Activated T-helper 1 cell treated with anti-CD3 and anti-CD28 coated beads, Interleukin-12 subunit alpha, Interleukin-12 subunit beta, Interleukin-2, Interleukin-4 antibody, amounts not matched to agents 30 ng/mL and 10 ng/mL and 1 ng/mL, durations not matched to agents 14 hours and 24 hours and 36 hours (primary cell): ENCODE measurements around the gene SLC25A21. TPM values are rescaled to one million over a fixed set of nuclear protein-coding genes. Genes with fewer than 3 reads are reported as not detected.
"Not testable (repeated sequence)": the region's sequence is repeated elsewhere in the genome, so short reads cannot be mapped to it uniquely, and the experiment has no call there.

Experiments
- DNase-seq: peaks from one replicate; pipeline ENCODE4 v3.0.0; 2021; ENCODE audit warnings: low spot score
- H3K27ac Mint-ChIP-seq: one replicate; pipeline ENCODE4 v1.8.0; 2021; ENCODE audit warnings: mild to moderate bottlenecking, mixed read lengths
- H3K27me3 Mint-ChIP-seq: one replicate; pipeline ENCODE4 v1.8.0; 2022; ENCODE audit warnings: mild to moderate bottlenecking, moderate library complexity, mixed read lengths; ENCODE audit not compliant: insufficient read depth
- H3K36me3 Mint-ChIP-seq: one replicate; pipeline ENCODE4 v1.8.0; 2021; ENCODE audit warnings: low read depth, mixed read lengths
- H3K4me1 Mint-ChIP-seq: one replicate; pipeline ENCODE4 v1.8.0; 2021; ENCODE audit warnings: low read depth, mixed read lengths
- H3K4me3 Mint-ChIP-seq: one replicate; pipeline ENCODE4 v1.8.0; 2021; ENCODE audit warnings: mild to moderate bottlenecking, moderate library complexity, mixed read lengths
- H3K9me3 Mint-ChIP-seq: one replicate; pipeline ENCODE4 v1.8.0; 2021; ENCODE audit warnings: mixed read lengths
- intact Hi-C: fragments of 100-400 bp; cut with micrococcal nuclease; formaldehyde crosslinking; loops from one replicate; pipeline ENCODE4 v1.15.1; 2024
- total RNA-seq: library from RNA; stranded (reverse); gene quantifications from 2 replicates; pipeline ENCODE4 v1.2.3, GENCODE V29; 2022

Gene SLC25A21
- total RNA-seq, 1 donor from 2014 or later: not detected

GRCh38 chr14:36699420-36699819, 473.0 kb downstream of the SLC25A21 start:
- H3K27me3 Mint-ChIP-seq, H3K4me1 Mint-ChIP-seq, H3K4me3 Mint-ChIP-seq, H3K9me3 Mint-ChIP-seq, DNase-seq, H3K36me3 Mint-ChIP-seq, intact Hi-C loops, H3K27ac Mint-ChIP-seq: not testable (repeated sequence)

- DNase-seq: no peak
- H3K27me3 Mint-ChIP-seq: no peaks in the 10 kb centered on the region
- H3K4me1 Mint-ChIP-seq: no peaks in the 10 kb centered on the region
- peaks cover 4% of the 10 kb centered on the region for H3K9me3 Mint-ChIP-seq
- H3K36me3 Mint-ChIP-seq: no peaks in the 10 kb centered on the region
- no peak overlapping the region for H3K4me3 Mint-ChIP-seq
- intact Hi-C loops: no loop called here
- H3K27ac Mint-ChIP-seq: no peak overlapping the region
Measured at GRCh38 chr14:36690311-36691040, 481.9 kb downstream of the SLC25A21 start.

- Mint-ChIP-seq H3K4me1 (no peaks in the 10 kb centered on the region), H3K36me3 (no peaks in the 10 kb centered on the region), H3K27me3 (no peaks in the 10 kb centered on the region), H3K4me3 (no peak overlapping the region), H3K27ac (no peak overlapping the region), H3K9me3 (no peaks in the 10 kb centered on the region)
- DNase-seq: no peak
- intact Hi-C loops: no loop called here
Measured at GRCh38 chr14:36684946-36685345, 487.5 kb downstream of the SLC25A21 start.

- Mint-ChIP-seq H3K9me3 (no peaks in the 10 kb centered on the region), H3K36me3 (no peaks in the 10 kb centered on the region), H3K4me1 (no peaks in the 10 kb centered on the region), H3K27me3 (no peaks in the 10 kb centered on the region), H3K4me3 (no peak overlapping the region), H3K27ac (no peak overlapping the region)
- intact Hi-C loops: no loop called here
- DNase-seq: no peak
Measured at GRCh38 chr14:36683083-36683724, 489.2 kb downstream of the SLC25A21 start.

GRCh38 chr14:36682338-36682737, 490.1 kb downstream of the SLC25A21 start:
- Mint-ChIP-seq H3K4me3 (no peak overlapping the region), H3K4me1 (no peaks in the 10 kb centered on the region)

GRCh38 chr14:36676236-36676635, 496.2 kb downstream of the SLC25A21 start:
- no peak overlapping the region for H3K4me3 Mint-ChIP-seq
- no peaks in the 10 kb centered on the region for H3K4me1 Mint-ChIP-seq
- H3K27ac Mint-ChIP-seq: no peak overlapping the region
- H3K36me3 Mint-ChIP-seq: no peaks in the 10 kb centered on the region
- no peak for DNase-seq
- intact Hi-C loops: no loop called here
- H3K9me3 Mint-ChIP-seq: no peaks in the 10 kb centered on the region
- H3K27me3 Mint-ChIP-seq: peaks cover 3% of the 10 kb centered on the region

More at GRCh38 chr14:36682338-36682737, 490.1 kb downstream of the SLC25A21 start:
- intact Hi-C loops: no loop called here
- DNase-seq: no peak
- Mint-ChIP-seq H3K27ac (no peak overlapping the region), H3K36me3 (no peaks in the 10 kb centered on the region), H3K27me3 (no peaks in the 10 kb centered on the region), H3K9me3 (no peaks in the 10 kb centered on the region)

- Mint-ChIP-seq H3K27me3 (peaks cover 3% of the 10 kb centered on the region), H3K9me3 (no peaks in the 10 kb centered on the region), H3K4me1 (no peaks in the 10 kb centered on the region), H3K4me3 (no peak overlapping the region), H3K36me3 (no peaks in the 10 kb centered on the region), H3K27ac (no peak overlapping the region)
- intact Hi-C loops: no loop called here
- DNase-seq: no peak
Measured at GRCh38 chr14:36675581-36675980, 496.8 kb downstream of the SLC25A21 start.

- intact Hi-C loops: no loop called here
- Mint-ChIP-seq H3K27me3 (peaks cover 3% of the 10 kb centered on the region), H3K4me1 (no peaks in the 10 kb centered on the region), H3K4me3 (no peak overlapping the region), H3K9me3 (no peaks in the 10 kb centered on the region), H3K36me3 (no peaks in the 10 kb centered on the region), H3K27ac (no peak overlapping the region)
- DNase-seq: no peak
Measured at GRCh38 chr14:36674659-36675058, 497.7 kb downstream of the SLC25A21 start.

GRCh38 chr14:36672095-36672494, 500.3 kb downstream of the SLC25A21 start:
- H3K27me3 Mint-ChIP-seq: peaks cover 13% of the 10 kb centered on the region
- H3K36me3 Mint-ChIP-seq: peaks cover 1% of the 10 kb centered on the region

GRCh38 chr14:36671149-36671548, 501.3 kb downstream of the SLC25A21 start:
- no peak for DNase-seq
- Mint-ChIP-seq H3K9me3 (no peaks in the 10 kb centered on the region), H3K4me3 (no peak overlapping the region), H3K27me3 (peaks cover 18% of the 10 kb centered on the region), H3K4me1 (no peaks in the 10 kb centered on the region), H3K36me3 (peaks cover 1% of the 10 kb centered on the region), H3K27ac (no peak overlapping the region)
- intact Hi-C loops: no loop called here

More at GRCh38 chr14:36672095-36672494, 500.3 kb downstream of the SLC25A21 start:
- DNase-seq: no peak
- no peak overlapping the region for H3K27ac Mint-ChIP-seq
- H3K4me3 Mint-ChIP-seq: no peak overlapping the region
- no peaks in the 10 kb centered on the region for H3K9me3 Mint-ChIP-seq
- no peaks in the 10 kb centered on the region for H3K4me1 Mint-ChIP-seq
- intact Hi-C loops: no loop called here

- intact Hi-C loops: loop anchor here (10.0 kb wide), 1 partner anchor 277 kb away; no protein-coding TSS in a partner anchor
- Mint-ChIP-seq H3K4me3 (no peak overlapping the region), H3K27me3 (peaks cover 47% of the 10 kb centered on the region), H3K36me3 (peaks cover 5% of the 10 kb centered on the region), H3K9me3 (no peaks in the 10 kb centered on the region), H3K4me1 (peaks cover 6% of the 10 kb centered on the region), H3K27ac (no peak overlapping the region)
- no peak for DNase-seq
Measured at GRCh38 chr14:36667679-36668078, 504.7 kb downstream of the SLC25A21 start.

- H3K36me3 Mint-ChIP-seq: peaks cover 5% of the 10 kb centered on the region
- intact Hi-C loops: loop anchor here (10.0 kb wide), 1 partner anchor 278 kb away; no protein-coding TSS in a partner anchor
- no peak overlapping the region for H3K27ac Mint-ChIP-seq
- no peak overlapping the region for H3K4me3 Mint-ChIP-seq
- peaks cover 54% of the 10 kb centered on the region for H3K27me3 Mint-ChIP-seq
- DNase-seq: no peak
- H3K9me3 Mint-ChIP-seq: no peaks in the 10 kb centered on the region
- peaks cover 6% of the 10 kb centered on the region for H3K4me1 Mint-ChIP-seq
Measured at GRCh38 chr14:36666416-36667206, 505.8 kb downstream of the SLC25A21 start.
